K562 (cell line): ENCODE measurements around the gene USP15. TPM values are rescaled to one million over a fixed set of nuclear protein-coding genes. Genes with fewer than 3 reads are reported as not detected.

ENCODE experiments used
- ATAC-seq: fragments of 200-7000 bp; cut with Tn5 transposase; 3 replicates; pipeline ENCODE4 v1.9.1; 2020; ENCODE audit warnings: moderate library complexity
- BruUV-seq: library from RNA; stranded (reverse); fragments of 400-500 nt; replicated peaks from 2 replicates; lab custom pipeline; 2021; lab: Mats Ljungman, UMichigan
- CTCF ChIA-PET: fragments of 300-600 bp; formaldehyde crosslinking; extraction: SDS; loops from one replicate; lab custom pipeline; 2021; ENCODE audit warnings: low intra/inter-chr PET ratio; lab: Yijun Ruan, JAX
- POLR2A ChIA-PET: fragments of 300-600, 350-650 bp; sonication (Branson Sonifier 250); formaldehyde crosslinking; extraction: SDS; loops from one replicate; lab custom pipeline; 2021; ENCODE audit warnings: antibody characterized with exemption, inconsistent platforms; lab: Yijun Ruan, JAX
- DNase-seq, 4 experiments: peaks; one replicate each; pipeline versions ENCODE4 v3.0.0 to v3.0.0-alpha.2; 2011 to 2018; ENCODE audit warnings: low spot score in 3 of 4, mixed read lengths in 3 of 4; ENCODE audit errors: extremely low read depth in 1 of 4
- FAIRE-seq: peaks from 2 replicates; lab custom pipeline; 2011; peaks lifted over from hg19 to GRCh38; lab: Jason Lieb, UNC
- H2AFZ ChIP-seq: 2 replicates; pipeline ENCODE4 v1.6.0; 2011; ENCODE audit warnings: low read depth, low read length, control low read depth, inconsistent platforms
- H3K27ac ChIP-seq: fragments of 200-600 bp; 3 replicates; pipeline ENCODE4 v1.8.0; 2011; ENCODE audit warnings: low read depth, mild to moderate bottlenecking, control low read depth, inconsistent platforms, low read length, moderate library complexity, mixed read lengths; ENCODE audit errors: extremely low read depth
- H3K27me3 ChIP-seq, 2 experiments: fragments of 300-600 bp in 1 of 2; 2 replicates in 1 of 2; 3 replicates in 1 of 2; pipeline versions ENCODE4 v1.6.0 to v1.8.0; 2011; ENCODE audit warnings: inconsistent platforms in 2 of 2, low read length in 2 of 2, mild to moderate bottlenecking in 1 of 2, mixed read lengths in 1 of 2, moderate library complexity in 1 of 2; ENCODE audit not compliant: control insufficient read depth in 2 of 2, insufficient read depth in 2 of 2
- H3K36me3 ChIP-seq: fragments of 300-600 bp; 3 replicates; pipeline ENCODE4 v1.8.0; 2011; ENCODE audit warnings: mild to moderate bottlenecking, low read length, inconsistent platforms; ENCODE audit not compliant: control insufficient read depth, insufficient read depth
- H3K4me1 ChIP-seq, 2 experiments: fragments of 200-600 bp in 1 of 2; replicated peaks in 1 of 2; 2 replicates in 1 of 2; 3 replicates in 1 of 2; pipeline versions ENCODE4 v1.5.1 to v1.8.0; 2011; ENCODE audit warnings: inconsistent platforms in 2 of 2, low read length in 2 of 2, mild to moderate bottlenecking in 1 of 2, mixed read lengths in 1 of 2, moderate library complexity in 1 of 2; ENCODE audit not compliant: control insufficient read depth in 2 of 2, insufficient read depth in 2 of 2
- H3K4me2 ChIP-seq: 2 replicates; pipeline ENCODE4 v1.6.1; 2011; ENCODE audit warnings: low read length, control low read depth, inconsistent platforms, mixed read lengths; ENCODE audit not compliant: insufficient read depth
- H3K4me3 ChIP-seq: fragments of 200-600 bp; sonication (generic), shearing (Covaris generic); 2 replicates; pipeline ENCODE4 v1.5.1; 2016; ENCODE audit warnings: control low read depth, inconsistent platforms
- H3K79me2 ChIP-seq: fragments of 200-600 bp; 3 replicates; pipeline ENCODE4 v1.8.0; 2011; ENCODE audit warnings: low read length, inconsistent platforms; ENCODE audit not compliant: control insufficient read depth, insufficient read depth
- H3K9ac ChIP-seq, 2 experiments: 2 replicates each; pipeline versions ENCODE4 v1.6.0 to v1.6.1; 2011; ENCODE audit warnings: low read depth in 2 of 2, low read length in 2 of 2, control low read depth in 1 of 2, inconsistent platforms in 1 of 2, mild to moderate bottlenecking in 1 of 2, mixed read lengths in 1 of 2; ENCODE audit not compliant: insufficient read depth in 1 of 2
- H3K9me1 ChIP-seq: one replicate; pipeline ENCODE4 v1.6.0; 2011; ENCODE audit warnings: inconsistent platforms, mild to moderate bottlenecking, low read length, moderate library complexity; ENCODE audit not compliant: control insufficient read depth, insufficient read depth
- H3K9me3 ChIP-seq: replicated peaks from 2 replicates; pipeline ENCODE4 v1.5.1; 2011; ENCODE audit warnings: low read depth, low read length, inconsistent platforms; ENCODE audit not compliant: control insufficient read depth, insufficient read depth
- H4K20me1 ChIP-seq: replicated peaks from 2 replicates; pipeline ENCODE4 v1.6.1; 2011; ENCODE audit warnings: low read length, inconsistent platforms, mixed read lengths; ENCODE audit not compliant: control insufficient read depth, insufficient read depth
- ATF3 ChIP-seq, 2 experiments: fragments of 450-650 bp in 1 of 2; sonication (generic) in 1 of 2; formaldehyde crosslinking in 1 of 2; IDR thresholded peaks in 1 of 2; conservative IDR thresholded peaks in 1 of 2; 2 replicates each; pipeline versions ENCODE4 v1.6.1 to v1.8.1; 2016 to 2023; ENCODE audit warnings: mild to moderate bottlenecking in 2 of 2, moderate library complexity in 2 of 2, inconsistent platforms in 1 of 2, missing genetic modification reagents in 1 of 2
- CBFA2T3 ChIP-seq: fragments of 450-650 bp; IDR thresholded peaks from 2 replicates; pipeline ENCODE4 v1.6.1; 2017
- CBX3 ChIP-seq, 2 experiments: IDR thresholded peaks; 1 replicate in 1 of 2; 2 replicates in 1 of 2; pipeline ENCODE4 v1.6.1; 2012; ENCODE audit warnings: inconsistent platforms in 2 of 2, low read length in 2 of 2, borderline replicate concordance in 1 of 2, control low read depth in 1 of 2
- CC2D1A ChIP-seq: fragments of 450-650 bp; IDR thresholded peaks from 2 replicates; pipeline ENCODE4 v1.6.1; 2017; ENCODE audit warnings: mild to moderate bottlenecking
- CHAMP1 ChIP-seq: fragments of 450-650 bp; IDR thresholded peaks from 2 replicates; pipeline ENCODE4 v1.6.1; 2016; ENCODE audit warnings: mild to moderate bottlenecking
- EHMT2 ChIP-seq: fragments of 450-650 bp; IDR thresholded peaks from 2 replicates; pipeline ENCODE4 v1.6.1; 2018; ENCODE audit warnings: antibody characterized with exemption
- HCFC1 ChIP-seq: IDR thresholded peaks from 2 replicates; pipeline ENCODE4 v1.6.1; 2012; ENCODE audit warnings: low read depth, low read length, improper control_type of control experiment
- POLR2A ChIP-seq: fragments of 450-650 bp; conservative IDR thresholded peaks from 2 replicates; pipeline ENCODE4 v1.6.1; 2016
- RBM22 ChIP-seq: fragments of 200-400 bp; formaldehyde crosslinking; IDR thresholded peaks from 2 replicates; pipeline ENCODE4 v1.6.1; 2018; ENCODE audit warnings: low read length, low read depth; ENCODE audit not compliant: poor library complexity, severe bottlenecking
- RFX1 ChIP-seq: fragments of 450-650 bp; IDR thresholded peaks from 2 replicates; pipeline ENCODE4 v1.6.1; 2016; ENCODE audit warnings: mild to moderate bottlenecking, moderate library complexity
- TRIM24 ChIP-seq, 2 experiments: fragments of 450-650 bp; IDR thresholded peaks; 2 replicates each; pipeline ENCODE4 v1.6.1; 2016
- TRIM25 ChIP-seq: fragments of 450-650 bp; IDR thresholded peaks from 2 replicates; pipeline ENCODE4 v1.7.0; 2016; ENCODE audit warnings: borderline replicate concordance
- YY1 ChIP-seq, 3 experiments: IDR thresholded peaks; 2 replicates each; pipeline ENCODE4 v1.6.1; 2011; ENCODE audit warnings: low read length in 2 of 3, mild to moderate bottlenecking in 2 of 3, moderate library complexity in 2 of 3, borderline replicate concordance in 1 of 3, control low read depth in 1 of 3, low read depth in 1 of 3; ENCODE audit not compliant: insufficient read depth in 3 of 3, insufficient replicate concordance in 2 of 3, control insufficient read depth in 1 of 3, insufficient read length in 1 of 3; ENCODE audit errors: extremely low read depth in 1 of 3
- WGBS: fragments of 100-300 bp; shearing (Covaris generic); methylation state at CpG from one replicate; pipeline ENCODE4 v1.1.6; 2016; ENCODE audit warnings: low coverage, mixed read lengths; ENCODE audit not compliant: insufficient coverage; ENCODE audit errors: missing lambda C conversion rate; 5-methylcytosine and 5-hydroxymethylcytosine counted together
- in situ Hi-C: fragments of 300-500 bp; cut with MboI; formaldehyde crosslinking; loops from 4 replicates; pipeline ENCODE4 v1.15.0; 2018; ENCODE audit warnings: inconsistent platforms, mixed read lengths
- intact Hi-C: fragments of 100-400 bp; cut with micrococcal nuclease; formaldehyde crosslinking; loops from 2 replicates; pipeline ENCODE4 v1.14.2; 2022
- polyA plus RNA-seq, 8 experiments: library from polyadenylated mRNA; depleted of rRNA in 4 of 8; stranded (reverse) in 5 of 8; unstranded in 3 of 8; fragments of >200 nt; fragmentation: Nextera tagmentation in 2 of 8; fragmentation: Illumina TruSeq in 1 of 8; extraction: Ambion mirVana in 2 of 8; extraction: Trizol in 1 of 8; gene quantifications; 2 replicates each; pipeline versions ENCODE4 v1.2.1 to v1.2.3, GENCODE V29; 2011 to 2014; ENCODE audit warnings: inconsistent platforms in 1 of 8, missing spikeins in 1 of 8
- total RNA-seq, 7 experiments: library from RNA; depleted of rRNA in 6 of 7; stranded (reverse); fragments of >200 nt in 6 of 7; fragmentation: Illumina TruSeq in 2 of 7; extraction: Trizol in 2 of 7; gene quantifications; 2 replicates each; pipeline versions ENCODE4 v1.2.1 to v1.2.3, GENCODE V29; 2011 to 2021; ENCODE audit warnings: low replicate concordance in 1 of 7

Gene USP15
- total and polyA plus RNA-seq, 9 of the 15 experiments (the other 6 are each of a cell fraction or from before 2014, with no cell fraction given): 140 to 272 (median 182) TPM

DNA sequence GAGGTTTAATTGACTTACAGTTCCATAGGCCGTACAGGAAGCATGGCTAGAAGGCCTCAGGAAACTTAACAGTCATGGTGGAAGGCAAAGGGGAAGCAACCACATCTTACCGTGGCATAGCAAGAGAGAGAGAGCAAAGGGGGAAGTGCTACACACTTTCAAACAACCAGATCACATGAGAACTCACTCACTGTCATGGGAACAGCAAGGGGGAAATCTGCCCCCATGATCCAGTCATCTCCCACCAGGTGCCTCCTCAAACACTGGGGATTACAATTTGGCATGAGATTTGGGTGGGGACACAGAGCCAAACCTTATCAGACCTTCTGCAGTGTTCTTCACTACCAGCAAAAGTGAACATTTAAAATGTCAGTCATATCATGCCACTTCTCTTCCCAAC is 58.9 kb downstream of the USP15 start:
- Histone ChIP-seq H4K20me1 (no peaks in the 10 kb centered on the region), H3K9me3 (peaks cover 26% of the 10 kb centered on the region), H3K4me3 (no peak overlapping the region), H3K36me3 (peaks cover 89% of the 10 kb centered on the region), H3K27me3 (no peaks in the 10 kb centered on the region), H3K27ac (peak overlapping the region; percentile 39; the same call in 2 of the 3 replicates), H2AFZ (no peak overlapping the region), H3K4me2 (no peak overlapping the region), H3K4me1 (peaks cover 0 to 3% of the 10 kb centered on the region in 2 experiments; a peak in 1 of 5 replicates), H3K9ac (no peak overlapping the region), H3K79me2 (peaks cover 91% of the 10 kb centered on the region), H3K9me1 (no peaks in the 10 kb centered on the region)
- FAIRE-seq (no peak), DNase-seq (peak in 1 of 4 experiments; percentile 34), ATAC-seq (peak; percentile 56)
- ChIA-PET CTCF (no interaction called here), POLR2A (no interaction called here)
- in situ Hi-C loops: no loop called here
- WGBS: 89% methylated on average over 2 of the region's 2 CpGs
- no TSS peak for BruUV-seq
- peak in 1 of 2 experiments; percentile 88; a peak in 1 of 3 replicates for TF ChIP-seq CBX3 (IDR thresholded peaks at IDR 0.05; ENCODE audit: borderline replicate concordance in 1 of 2, low read length in 2 of 2)
- TF ChIP-seq ATF3 (IDR thresholded peaks at IDR 0.05): no peak
- no peak for TF ChIP-seq ATF3 (CRISPR knock-in tag; conservative IDR thresholded peaks at IDR 0.05)
- TF ChIP-seq CC2D1A: peak; percentile 93
- TF ChIP-seq EHMT2: peak; percentile 44; the same call in 1 of the 2 replicates
- no peak for TF ChIP-seq HCFC1
- TF ChIP-seq RBM22: peak; percentile 73
- TF ChIP-seq CHAMP1: peak; percentile 97
- TF ChIP-seq RFX1: peak; percentile 18; the same call in 1 of the 2 replicates
- no peak for TF ChIP-seq TRIM25
- peak; percentile 42 to 49; a peak in 2 of 4 replicates for TF ChIP-seq TRIM24 (IDR thresholded peaks at IDR 0.05)
- peak in 1 of 3 experiments; percentile 36 for TF ChIP-seq YY1 (IDR thresholded peaks at IDR 0.05; ENCODE audit: borderline replicate concordance in 1 of 3, control insufficient read depth in 1 of 3, extremely low read depth in 1 of 3, insufficient read depth in 3 of 3, insufficient read length in 1 of 3, insufficient replicate concordance in 2 of 3, low read depth in 1 of 3, low read length in 2 of 3)
- 0 out of 2 replicates have a peak, but pooled peaks have one; percentile 28 for TF ChIP-seq POLR2A
- TF ChIP-seq CBFA2T3: 0 out of 2 replicates have a peak, but pooled peaks have one; percentile 4
- intact Hi-C loops: no loop called here
